ENCODE measurements around the gene MFSD2B.

MFSD2B gene, protein sequence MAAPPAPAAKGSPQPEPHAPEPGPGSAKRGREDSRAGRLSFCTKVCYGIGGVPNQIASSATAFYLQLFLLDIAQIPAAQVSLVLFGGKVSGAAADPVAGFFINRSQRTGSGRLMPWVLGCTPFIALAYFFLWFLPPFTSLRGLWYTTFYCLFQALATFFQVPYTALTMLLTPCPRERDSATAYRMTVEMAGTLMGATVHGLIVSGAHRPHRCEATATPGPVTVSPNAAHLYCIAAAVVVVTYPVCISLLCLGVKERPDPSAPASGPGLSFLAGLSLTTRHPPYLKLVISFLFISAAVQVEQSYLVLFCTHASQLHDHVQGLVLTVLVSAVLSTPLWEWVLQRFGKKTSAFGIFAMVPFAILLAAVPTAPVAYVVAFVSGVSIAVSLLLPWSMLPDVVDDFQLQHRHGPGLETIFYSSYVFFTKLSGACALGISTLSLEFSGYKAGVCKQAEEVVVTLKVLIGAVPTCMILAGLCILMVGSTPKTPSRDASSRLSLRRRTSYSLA

GRCh38 chr2:24009680-24010476 is at the start of gene MFSD2B:
MFSD2B (plus strand) TSS chr2:24010085; CDS start chr2:24010097, 12 bp downstream.
- H3K27ac Mint-ChIP-seq = no peak within 1 kb of the TSS
- TF ChIP-seq, protein P1, sequence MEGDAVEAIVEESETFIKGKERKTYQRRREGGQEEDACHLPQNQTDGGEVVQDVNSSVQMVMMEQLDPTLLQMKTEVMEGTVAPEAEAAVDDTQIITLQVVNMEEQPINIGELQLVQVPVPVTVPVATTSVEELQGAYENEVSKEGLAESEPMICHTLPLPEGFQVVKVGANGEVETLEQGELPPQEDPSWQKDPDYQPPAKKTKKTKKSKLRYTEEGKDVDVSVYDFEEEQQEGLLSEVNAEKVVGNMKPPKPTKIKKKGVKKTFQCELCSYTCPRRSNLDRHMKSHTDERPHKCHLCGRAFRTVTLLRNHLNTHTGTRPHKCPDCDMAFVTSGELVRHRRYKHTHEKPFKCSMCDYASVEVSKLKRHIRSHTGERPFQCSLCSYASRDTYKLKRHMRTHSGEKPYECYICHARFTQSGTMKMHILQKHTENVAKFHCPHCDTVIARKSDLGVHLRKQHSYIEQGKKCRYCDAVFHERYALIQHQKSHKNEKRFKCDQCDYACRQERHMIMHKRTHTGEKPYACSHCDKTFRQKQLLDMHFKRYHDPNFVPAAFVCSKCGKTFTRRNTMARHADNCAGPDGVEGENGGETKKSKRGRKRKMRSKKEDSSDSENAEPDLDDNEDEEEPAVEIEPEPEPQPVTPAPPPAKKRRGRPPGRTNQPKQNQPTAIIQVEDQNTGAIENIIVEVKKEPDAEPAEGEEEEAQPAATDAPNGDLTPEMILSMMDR (IDR thresholded peaks at IDR 0.05; ENCODE audit: unreplicated experiment in 3 of 3) = no peak
- H3K9me3 Mint-ChIP-seq = no peaks in the 10 kb centered on the region
- H3K27me3 Mint-ChIP-seq (ENCODE audit: low read depth) = peaks cover 45% of the 10 kb centered on the region
- H3K36me3 Mint-ChIP-seq (ENCODE audit: low read depth) = no peaks in the 10 kb centered on the region
- no peaks in the 10 kb centered on the region for H3K4me1 Mint-ChIP-seq
- peak within 1 kb of the TSS; percentile 29 to 59 (median 51) for H3K4me3 Mint-ChIP-seq

GRCh38 chr2:23967846-23968245 is 42.0 kb upstream of the MFSD2B start:
- TF ChIP-seq, protein P1 (IDR thresholded peaks at IDR 0.05; ENCODE audit: unreplicated experiment in 3 of 3) = no peak
- no peak overlapping the region for H3K27ac Mint-ChIP-seq

GRCh38 chr2:23976883-23977282 is 33.0 kb upstream of the MFSD2B start:
- H3K4me1 Mint-ChIP-seq = no peaks in the 10 kb centered on the region
- H3K27ac Mint-ChIP-seq = no peak overlapping the region
- H3K4me3 Mint-ChIP-seq = no peak overlapping the region
- H3K9me3 Mint-ChIP-seq = no peaks in the 10 kb centered on the region
- TF ChIP-seq, protein P1 (IDR thresholded peaks at IDR 0.05; ENCODE audit: unreplicated experiment in 3 of 3) = no peak
- no peaks in the 10 kb centered on the region for H3K27me3 Mint-ChIP-seq (ENCODE audit: low read depth)
- H3K36me3 Mint-ChIP-seq (ENCODE audit: low read depth) = peaks cover 37% of the 10 kb centered on the region

More at GRCh38 chr2:23967846-23968245, 42.0 kb upstream of the MFSD2B start:
- H3K36me3 Mint-ChIP-seq (ENCODE audit: low read depth) = peaks cover 42% of the 10 kb centered on the region
- H3K9me3 Mint-ChIP-seq = no peaks in the 10 kb centered on the region
- no peaks in the 10 kb centered on the region for H3K4me1 Mint-ChIP-seq
- H3K27me3 Mint-ChIP-seq (ENCODE audit: low read depth) = no peaks in the 10 kb centered on the region
- no peak overlapping the region for H3K4me3 Mint-ChIP-seq

- H3K27me3 Mint-ChIP-seq (ENCODE audit: low read depth) = no peaks in the 10 kb centered on the region
- no peak overlapping the region for H3K4me3 Mint-ChIP-seq
- no peaks in the 10 kb centered on the region for H3K4me1 Mint-ChIP-seq
- TF ChIP-seq, protein P1 (IDR thresholded peaks at IDR 0.05; ENCODE audit: unreplicated experiment in 3 of 3) = no peak
- peaks cover 30% of the 10 kb centered on the region for H3K36me3 Mint-ChIP-seq (ENCODE audit: low read depth)
- H3K27ac Mint-ChIP-seq = no peak overlapping the region
- no peaks in the 10 kb centered on the region for H3K9me3 Mint-ChIP-seq
Observed at GRCh38 chr2:23988371-23988770, 21.5 kb upstream of the MFSD2B start.

- H3K27ac Mint-ChIP-seq = no peak overlapping the region
- H3K9me3 Mint-ChIP-seq = no peaks in the 10 kb centered on the region
- TF ChIP-seq, protein P1 (IDR thresholded peaks at IDR 0.05; ENCODE audit: unreplicated experiment in 3 of 3) = no peak
- no peaks in the 10 kb centered on the region for H3K27me3 Mint-ChIP-seq (ENCODE audit: low read depth)
- no peaks in the 10 kb centered on the region for H3K4me1 Mint-ChIP-seq
- H3K36me3 Mint-ChIP-seq (ENCODE audit: low read depth) = peaks cover 32% of the 10 kb centered on the region
- H3K4me3 Mint-ChIP-seq = no peak overlapping the region
Observed at GRCh38 chr2:23992931-23993330, 17.0 kb upstream of the MFSD2B start.

Data from nephron (organoid).